SU-DHL-6 (cell line): ENCODE measurements around the gene PDLIM7.

Experiments
- H2AFZ ChIP-seq: fragments of 200-600 bp; sonication (generic); 2 replicates; pipeline ENCODE4 v1.6.1; 2014; ENCODE audit warnings: low read depth, mild to moderate bottlenecking, moderate library complexity, mixed read lengths, antibody characterized with exemption, low read length; ENCODE audit not compliant: severe bottlenecking
- H3F3A ChIP-seq: fragments of 200-600 bp; shearing (Covaris generic); 2 replicates; pipeline ENCODE4 v1.6.0; 2016; ENCODE audit warnings: antibody characterized with exemption, mild to moderate bottlenecking; ENCODE audit not compliant: insufficient read depth
- H3K27ac ChIP-seq: fragments of 200-600 bp; sonication (generic); 2 replicates; pipeline ENCODE4 v1.5.1; 2016; ENCODE audit warnings: low read depth, mild to moderate bottlenecking, low read length, moderate library complexity, mixed read lengths
- H3K27me3 ChIP-seq: fragments of 200-600 bp; sonication (generic), shearing (Covaris generic); 2 replicates; pipeline ENCODE4 v1.6.0; 2014; ENCODE audit warnings: mild to moderate bottlenecking, low read length
- H3K36me3 ChIP-seq: fragments of 200-600 bp; sonication (generic); 2 replicates; pipeline ENCODE4 v1.6.1; 2014; ENCODE audit warnings: mild to moderate bottlenecking, low read length, mixed read lengths
- H3K4me2 ChIP-seq: fragments of 300-600, 200-600 bp; shearing (Covaris generic), sonication (generic); 2 replicates; pipeline ENCODE4 v1.6.0; 2014; ENCODE audit warnings: low read length, low read depth, mild to moderate bottlenecking; ENCODE audit not compliant: poor library complexity, severe bottlenecking
- H3K4me3 ChIP-seq: fragments of 200-600 bp; sonication (generic); 2 replicates; pipeline ENCODE4 v1.5.1; 2014; ENCODE audit warnings: antibody characterized with exemption, low read length, mild to moderate bottlenecking, mixed read lengths; ENCODE audit not compliant: insufficient read depth, poor library complexity, severe bottlenecking
- H3K79me2 ChIP-seq: fragments of 200-600 bp; sonication (generic); 2 replicates; pipeline ENCODE4 v1.6.1; 2014; ENCODE audit warnings: mild to moderate bottlenecking, low read length, moderate library complexity; ENCODE audit not compliant: insufficient read depth
- H3K9ac ChIP-seq: fragments of 200-600 bp; sonication (generic); 2 replicates; pipeline ENCODE4 v1.7.0; 2014; ENCODE audit warnings: mild to moderate bottlenecking, low read length
- H3K9me2 ChIP-seq: fragments of 200-600 bp; sonication (generic); replicated peaks from 2 replicates; pipeline ENCODE4 v1.6.1; 2014; ENCODE audit warnings: low read length; ENCODE audit not compliant: insufficient read depth
- H3K9me3 ChIP-seq: fragments of 200-600 bp; sonication (generic); 2 replicates; pipeline ENCODE4 v1.6.1; 2014; ENCODE audit warnings: low read length, mixed read lengths; ENCODE audit not compliant: insufficient read depth
- H4K20me1 ChIP-seq: fragments of 200-600 bp; sonication (generic); 2 replicates; pipeline ENCODE4 v1.6.1; 2014; ENCODE audit warnings: low read depth, mild to moderate bottlenecking, antibody characterized with exemption, low read length, moderate library complexity, mixed read lengths
- EZH2phosphoT487 ChIP-seq: fragments of 200-600 bp; sonication (generic), shearing (Covaris generic); conservative IDR thresholded peaks from 2 replicates; pipeline ENCODE4 v1.6.1; 2018; ENCODE audit warnings: mild to moderate bottlenecking, antibody characterized with exemption, low read length, moderate library complexity, mixed read lengths
- TF ChIP-seq, protein P1 (sequence below): fragments of 200-600 bp; sonication (generic); IDR thresholded peaks from one replicate; pipeline ENCODE4 v1.5.1; 2017; ENCODE audit warnings: antibody characterized with exemption, mild to moderate bottlenecking, low read length, moderate library complexity; ENCODE audit not compliant: insufficient read depth, poor library complexity, severe bottlenecking

Gene PDLIM7

GRCh38 chr5:177524539-177524900 lies 27.1 kb upstream of the PDLIM7 start:
- H2AFZ ChIP-seq: no peak overlapping the region

GRCh38 chr5:177523711-177524538 lies 26.5 kb upstream of the PDLIM7 start:
- H3K4me3 ChIP-seq: no peak overlapping the region
- TF ChIP-seq, protein P1, sequence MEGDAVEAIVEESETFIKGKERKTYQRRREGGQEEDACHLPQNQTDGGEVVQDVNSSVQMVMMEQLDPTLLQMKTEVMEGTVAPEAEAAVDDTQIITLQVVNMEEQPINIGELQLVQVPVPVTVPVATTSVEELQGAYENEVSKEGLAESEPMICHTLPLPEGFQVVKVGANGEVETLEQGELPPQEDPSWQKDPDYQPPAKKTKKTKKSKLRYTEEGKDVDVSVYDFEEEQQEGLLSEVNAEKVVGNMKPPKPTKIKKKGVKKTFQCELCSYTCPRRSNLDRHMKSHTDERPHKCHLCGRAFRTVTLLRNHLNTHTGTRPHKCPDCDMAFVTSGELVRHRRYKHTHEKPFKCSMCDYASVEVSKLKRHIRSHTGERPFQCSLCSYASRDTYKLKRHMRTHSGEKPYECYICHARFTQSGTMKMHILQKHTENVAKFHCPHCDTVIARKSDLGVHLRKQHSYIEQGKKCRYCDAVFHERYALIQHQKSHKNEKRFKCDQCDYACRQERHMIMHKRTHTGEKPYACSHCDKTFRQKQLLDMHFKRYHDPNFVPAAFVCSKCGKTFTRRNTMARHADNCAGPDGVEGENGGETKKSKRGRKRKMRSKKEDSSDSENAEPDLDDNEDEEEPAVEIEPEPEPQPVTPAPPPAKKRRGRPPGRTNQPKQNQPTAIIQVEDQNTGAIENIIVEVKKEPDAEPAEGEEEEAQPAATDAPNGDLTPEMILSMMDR: no peak
- TF ChIP-seq EZH2phosphoT487: no peak
- no peaks in the 10 kb centered on the region for H4K20me1 ChIP-seq
- no peaks in the 10 kb centered on the region for H3K36me3 ChIP-seq
- H3K4me2 ChIP-seq: no peak overlapping the region
- no peak overlapping the region for H3K27ac ChIP-seq
- no peaks in the 10 kb centered on the region for H3K9me3 ChIP-seq
- no peaks in the 10 kb centered on the region for H3F3A ChIP-seq
- H3K79me2 ChIP-seq: no peaks in the 10 kb centered on the region; the same call in 1 of the 2 replicates
- H3K27me3 ChIP-seq: no peaks in the 10 kb centered on the region
- no peaks in the 10 kb centered on the region for H3K9me2 ChIP-seq
- H2AFZ ChIP-seq: no peak overlapping the region
- H3K9ac ChIP-seq: no peak overlapping the region

More at GRCh38 chr5:177524539-177524900, 27.1 kb upstream of the PDLIM7 start:
- TF ChIP-seq, protein P1: no peak
- TF ChIP-seq EZH2phosphoT487: no peak
- Histone ChIP-seq H3K9me3 (no peaks in the 10 kb centered on the region), H3K4me3 (no peak overlapping the region), H3K36me3 (no peaks in the 10 kb centered on the region), H3K79me2 (no peaks in the 10 kb centered on the region), H3K4me2 (no peak overlapping the region), H3K27ac (no peak overlapping the region), H3F3A (no peaks in the 10 kb centered on the region), H4K20me1 (no peaks in the 10 kb centered on the region), H3K27me3 (no peaks in the 10 kb centered on the region), H3K9ac (no peak overlapping the region), H3K9me2 (no peaks in the 10 kb centered on the region)

GRCh38 chr5:177520916-177521513 lies 23.6 kb upstream of the PDLIM7 start:
- no peak overlapping the region for H3K4me2 ChIP-seq
- no peak overlapping the region for H3K4me3 ChIP-seq
- no peaks in the 10 kb centered on the region for H3K9me3 ChIP-seq
- H2AFZ ChIP-seq: no peak overlapping the region
- H3K36me3 ChIP-seq: no peaks in the 10 kb centered on the region
- H4K20me1 ChIP-seq: no peaks in the 10 kb centered on the region
- H3K27me3 ChIP-seq: no peaks in the 10 kb centered on the region
- H3K79me2 ChIP-seq: peaks cover 7% of the 10 kb centered on the region
- no peak overlapping the region for H3K27ac ChIP-seq
- no peaks in the 10 kb centered on the region for H3F3A ChIP-seq
- TF ChIP-seq EZH2phosphoT487: no peak
- TF ChIP-seq, protein P1: no peak
- H3K9ac ChIP-seq: no peak overlapping the region
- H3K9me2 ChIP-seq: no peaks in the 10 kb centered on the region
